NCI-H82 treated with DMSO at 0.1 percent for 48 hours (cell line): ENCODE measurements around the gene TMEM208.

Experiments
- DNase-seq: peaks from one replicate; lab custom pipeline; 2025; ENCODE audit not compliant: unreplicated experiment; lab: John Stamatoyannopoulos, UW

TMEM208 gene

GRCh38 chr16:67226804-67227566 is at the start of gene TMEM208:
TMEM208 (plus strand) TSS chr16:67227130; CDS start chr16:67227219, 89 bp downstream.
- DNase-seq = peak; percentile 92

GRCh38 chr16:67177743-67178699 is 48.9 kb upstream of the TMEM208 start:
- DNase-seq = no peak

- DNase-seq = no peak
Observed at GRCh38 chr16:67179421-67180080, 47.4 kb upstream of the TMEM208 start.

- DNase-seq = no peak
Observed at GRCh38 chr16:67180166-67180565, 46.8 kb upstream of the TMEM208 start.

- no peak for DNase-seq
Observed at GRCh38 chr16:67181346-67181745, 45.6 kb upstream of the TMEM208 start.

GRCh38 chr16:67182288-67182687 is 44.6 kb upstream of the TMEM208 start:
- no peak for DNase-seq

GRCh38 chr16:67183284-67183626 is 43.7 kb upstream of the TMEM208 start:
- DNase-seq = no peak

- DNase-seq = peak; percentile 96
Observed at GRCh38 chr16:67183627-67184452, 43.1 kb upstream of the TMEM208 start, which contains the start of gene MATCAP1. MATCAP1 (minus strand) TSS chr16:67183963; CDS start chr16:67180610, 3,353 bp downstream.

GRCh38 chr16:67184453-67184994 is 42.4 kb upstream of the TMEM208 start:
- DNase-seq = no peak

- peak; percentile 35 for DNase-seq
Observed at GRCh38 chr16:67184995-67185650, 41.8 kb upstream of the TMEM208 start.

GRCh38 chr16:67185651-67186134 is 41.2 kb upstream of the TMEM208 start:
- DNase-seq = no peak

- DNase-seq = no peak
Observed at GRCh38 chr16:67186550-67186950, 40.4 kb upstream of the TMEM208 start.

- DNase-seq = no peak
Observed at GRCh38 chr16:67187175-67187890, 39.6 kb upstream of the TMEM208 start.

- no peak for DNase-seq
Observed at GRCh38 chr16:67188323-67188722, 38.6 kb upstream of the TMEM208 start.

GRCh38 chr16:67188798-67189197 is 38.1 kb upstream of the TMEM208 start:
- no peak for DNase-seq

- no peak for DNase-seq
Observed at GRCh38 chr16:67190041-67190440, 36.9 kb upstream of the TMEM208 start, which contains the start of gene EXOC3L1. EXOC3L1 (minus strand) TSS chr16:67190136; CDS start chr16:67189676, 460 bp downstream.

GRCh38 chr16:67190448-67191399 is 36.2 kb upstream of the TMEM208 start:
- DNase-seq = no peak
